H1 (cell line): Measurements from ENCODE around the gene FNDC1. TPM values are rescaled to one million over a fixed set of nuclear protein-coding genes. Genes with fewer than 3 reads are reported as not detected.

ENCODE experiments used
- CTCF ChIA-PET: fragments of 300-600 bp; sonication (Branson Sonifier 250); formaldehyde crosslinking; loops from one replicate; lab custom pipeline; 2021; ENCODE audit not compliant: partially characterized antibody; lab: Charles Lee
- POLR2A ChIA-PET: fragments of 300-600 bp; sonication (Branson Sonifier 250); formaldehyde crosslinking; loops from one replicate; lab custom pipeline; 2021; ENCODE audit warnings: inconsistent platforms; ENCODE audit not compliant: partially characterized antibody; lab: Charles Lee
- DNase-seq, 2 experiments: peaks; one replicate each; pipeline versions ENCODE4 v3.0.0 to v3.0.0-alpha.2; 2010 to 2022; ENCODE audit warnings: low spot score in 2 of 2, low read depth in 1 of 2, mixed read lengths in 1 of 2
- FAIRE-seq: peaks from 2 replicates; lab custom pipeline; 2011; peaks lifted over from hg19 to GRCh38; lab: Jason Lieb, UNC
- H2AFZ ChIP-seq: 2 replicates; pipeline ENCODE4 v1.8.1; 2012; ENCODE audit warnings: low read length, inconsistent platforms
- H2AK5ac ChIP-seq: 2 replicates; pipeline ENCODE4 v1.6.1; 2013; ENCODE audit warnings: low read depth, low read length
- H2BK120ac ChIP-seq: replicated peaks from 2 replicates; pipeline ENCODE3; 2013; ENCODE audit warnings: low read depth, low read length, inconsistent platforms
- H2BK12ac ChIP-seq: 2 replicates; pipeline ENCODE4 v1.6.1; 2013; ENCODE audit warnings: low read depth, low read length
- H2BK15ac ChIP-seq: 2 replicates; pipeline ENCODE4 v1.6.1; 2013; ENCODE audit warnings: low read length
- H2BK20ac ChIP-seq: 2 replicates; pipeline ENCODE4 v1.6.1; 2013; ENCODE audit warnings: low read length
- H2BK5ac ChIP-seq: 2 replicates; pipeline ENCODE4 v1.6.1; 2013; ENCODE audit warnings: low read depth, low read length
- H3K14ac ChIP-seq: 2 replicates; pipeline ENCODE4 v1.6.1; 2013; ENCODE audit warnings: inconsistent platforms; ENCODE audit not compliant: insufficient read length
- H3K18ac ChIP-seq: 2 replicates; pipeline ENCODE4 v1.6.1; 2013; ENCODE audit warnings: low read length; ENCODE audit errors: extremely low read depth
- H3K23ac ChIP-seq: 2 replicates; pipeline ENCODE4 v1.6.1; 2013; ENCODE audit warnings: inconsistent platforms; ENCODE audit not compliant: insufficient read length
- H3K23me2 ChIP-seq: 2 replicates; pipeline ENCODE4 v1.6.1; 2013; ENCODE audit warnings: low read depth, low read length
- H3K27ac ChIP-seq: 2 replicates; pipeline ENCODE4 v1.6.1; 2011; ENCODE audit warnings: low read depth, low read length, inconsistent platforms
- H3K27me3 ChIP-seq, 4 experiments: replicated peaks in 1 of 4; 1 replicate in 1 of 4; 2 replicates in 3 of 4; pipeline versions ENCODE4 v1.6.1 to v1.8.1; 2011 to 2013; ENCODE audit warnings: low read length in 3 of 4, mild to moderate bottlenecking in 3 of 4, inconsistent platforms in 2 of 4, mixed read lengths in 2 of 4, moderate library complexity in 1 of 4; ENCODE audit not compliant: control insufficient read depth in 3 of 4, insufficient read depth in 3 of 4; ENCODE audit errors: extremely low read depth in 1 of 4
- H3K36me3 ChIP-seq, 4 experiments: 2 replicates each; pipeline versions ENCODE4 v1.6.1 to v1.8.1; 2011 to 2013; ENCODE audit warnings: mild to moderate bottlenecking in 4 of 4, low read length in 3 of 4, moderate library complexity in 2 of 4, control low read depth in 1 of 4, inconsistent platforms in 1 of 4; ENCODE audit not compliant: insufficient read depth in 4 of 4, control insufficient read depth in 2 of 4
- H3K4ac ChIP-seq: replicated peaks from 2 replicates; pipeline ENCODE3; 2013; ENCODE audit warnings: low read length, low read depth, mixed read lengths, inconsistent platforms; ENCODE audit not compliant: insufficient read length
- H3K4me1 ChIP-seq, 4 experiments: replicated peaks in 1 of 4; 1 replicate in 1 of 4; 2 replicates in 3 of 4; pipeline versions ENCODE4 v1.6.1 to v1.8.1; 2011 to 2013; ENCODE audit warnings: low read length in 3 of 4, inconsistent platforms in 2 of 4, mixed read lengths in 1 of 4; ENCODE audit not compliant: insufficient read depth in 4 of 4, control insufficient read depth in 3 of 4
- H3K4me2 ChIP-seq, 2 experiments: 2 replicates each; pipeline versions ENCODE4 v1.6.1 to v1.8.1; 2011 to 2013; ENCODE audit warnings: low read depth in 2 of 2, low read length in 2 of 2, control low read depth in 1 of 2, inconsistent platforms in 1 of 2, mild to moderate bottlenecking in 1 of 2; ENCODE audit not compliant: insufficient read depth in 1 of 2
- H3K4me3 ChIP-seq, 4 experiments: fragments of 200-600, 300-600 bp in 1 of 4; sonication (generic), shearing (Covaris generic), sonication (Bioruptor Twin) in 1 of 4; 2 replicates each; pipeline versions ENCODE4 v1.5.1 to v1.8.1; 2011 to 2016; ENCODE audit warnings: low read length in 4 of 4, low read depth in 3 of 4, control low read depth in 2 of 4, inconsistent platforms in 2 of 4, mild to moderate bottlenecking in 2 of 4, mixed read lengths in 1 of 4, moderate library complexity in 1 of 4; ENCODE audit not compliant: insufficient read depth in 2 of 4; ENCODE audit errors: extremely low read depth in 1 of 4
- H3K56ac ChIP-seq: replicated peaks from 2 replicates; pipeline ENCODE3; 2013; ENCODE audit warnings: low read depth, mild to moderate bottlenecking, mixed read lengths, low read length, inconsistent platforms; ENCODE audit not compliant: insufficient read length
- H3K79me1 ChIP-seq: 2 replicates; pipeline ENCODE4 v1.6.1; 2013; ENCODE audit warnings: low read depth, low read length, control low read depth
- H3K79me2 ChIP-seq, 2 experiments: 2 replicates each; pipeline versions ENCODE4 v1.6.1 to v1.8.1; 2012 to 2013; ENCODE audit warnings: low read length in 2 of 2, mild to moderate bottlenecking in 2 of 2, inconsistent platforms in 1 of 2; ENCODE audit not compliant: insufficient read depth in 2 of 2, control insufficient read depth in 1 of 2
- H3K9ac ChIP-seq, 4 experiments: replicated peaks in 1 of 4; 1 replicate in 1 of 4; 2 replicates in 3 of 4; pipeline versions ENCODE4 v1.6.1 to v1.8.1; 2011 to 2013; ENCODE audit warnings: low read depth in 3 of 4, low read length in 3 of 4, control low read depth in 2 of 4, mild to moderate bottlenecking in 2 of 4, moderate library complexity in 2 of 4, inconsistent platforms in 1 of 4; ENCODE audit errors: extremely low read depth in 1 of 4
- H3K9me3 ChIP-seq, 2 experiments: 2 replicates each; pipeline versions ENCODE4 v1.6.1 to v1.8.1; 2012 to 2013; ENCODE audit warnings: mild to moderate bottlenecking in 2 of 2, moderate library complexity in 2 of 2, control low read depth in 1 of 2, inconsistent platforms in 1 of 2, low read depth in 1 of 2, low read length in 1 of 2, mixed read lengths in 1 of 2; ENCODE audit not compliant: insufficient read depth in 2 of 2
- H4K20me1 ChIP-seq, 2 experiments: replicated peaks in 1 of 2; 2 replicates each; pipeline versions ENCODE3 to v1.8.1; 2011 to 2013; ENCODE audit warnings: inconsistent platforms in 2 of 2, low read length in 2 of 2, mild to moderate bottlenecking in 1 of 2; ENCODE audit not compliant: insufficient read depth in 2 of 2, control insufficient read depth in 1 of 2
- H4K5ac ChIP-seq: 2 replicates; pipeline ENCODE4 v1.6.1; 2013; ENCODE audit warnings: low read length, low read depth, mixed read lengths, inconsistent platforms; ENCODE audit not compliant: insufficient read length
- H4K8ac ChIP-seq: 2 replicates; pipeline ENCODE4 v1.8.0; 2013; ENCODE audit warnings: mild to moderate bottlenecking, moderate library complexity, low read length, inconsistent platforms; ENCODE audit not compliant: insufficient read depth; ENCODE audit errors: extremely low read depth
- H4K91ac ChIP-seq: replicated peaks from 2 replicates; pipeline ENCODE3; 2013; ENCODE audit warnings: low read length, mixed read lengths, inconsistent platforms; ENCODE audit not compliant: insufficient read length
- CTCF ChIP-seq, 3 experiments: IDR thresholded peaks; 1 replicate in 2 of 3; 2 replicates in 1 of 3; pipeline versions ENCODE4 v1.5.1 to v1.6.1; 2011; ENCODE audit warnings: low read length in 3 of 3, mild to moderate bottlenecking in 3 of 3, inconsistent platforms in 2 of 3, low read depth in 1 of 3, moderate library complexity in 1 of 3; ENCODE audit not compliant: insufficient read depth in 1 of 3; ENCODE audit errors: control extremely low read depth in 1 of 3
- JUND ChIP-seq: IDR thresholded peaks from 2 replicates; pipeline ENCODE4 v1.6.1; 2011; ENCODE audit warnings: mild to moderate bottlenecking, improper control_type of control experiment, low read length
- NRF1 ChIP-seq: IDR thresholded peaks from 2 replicates; pipeline ENCODE4 v1.6.1; 2011; ENCODE audit warnings: mild to moderate bottlenecking, low read depth, low read length, improper control_type of control experiment
- RNF2 ChIP-seq: fragments of 200-900, 300-1000 bp; sonication (generic); IDR thresholded peaks from 2 replicates; pipeline ENCODE4 v1.7.1; 2016; ENCODE audit warnings: borderline replicate concordance, low read depth, mild to moderate bottlenecking, antibody characterized with exemption, low read length; ENCODE audit not compliant: poor library complexity, severe bottlenecking; ENCODE audit errors: missing control alignments
- WGBS, 2 experiments: shearing (Covaris generic) in 1 of 2; methylation state at CpG; one replicate each; pipeline versions ENCODE4 v1.1.6 to v1.1.7; 2013 to 2015; ENCODE audit warnings: low lambda C conversion rate in 2 of 2, mixed read lengths in 2 of 2, inconsistent platforms in 1 of 2, low coverage in 1 of 2, missing lambda C conversion rate in 1 of 2; ENCODE audit not compliant: insufficient replicate concordance in 2 of 2, insufficient coverage in 1 of 2, insufficient read length in 1 of 2; ENCODE audit errors: extremely low coverage in 1 of 2, missing lambda C conversion rate in 1 of 2; 5-methylcytosine and 5-hydroxymethylcytosine counted together
- polyA plus RNA-seq, 7 experiments: library from polyadenylated mRNA; depleted of rRNA in 3 of 7; stranded (reverse) in 5 of 7; unstranded in 2 of 7; fragments of >200 nt in 5 of 7; fragments of 200-250 nt in 2 of 7; gene quantifications; 1 replicate in 5 of 7; 2 replicates in 1 of 7; 4 replicates in 1 of 7; pipeline versions ENCODE4 v1.2.1 to v1.2.3, GENCODE V29; 2011 to 2013; ENCODE audit warnings: missing spikeins in 2 of 7, mixed read lengths in 2 of 7
- total RNA-seq: library from RNA; stranded (reverse); fragmentation: NEBNext Ultra II Directional; extraction: Animal tissue kit (Norgen Biotek cat#: 25700); gene quantifications from 2 replicates; pipeline ENCODE4 v1.2.1, GENCODE V29; 2021

Gene FNDC1
- total and polyA plus RNA-seq, 2 of the 8 experiments (the other 6 are each of a cell fraction or from before 2014, with no cell fraction given), result 0.06 to 0.30 TPM

GRCh38 chr6:159271257-159271656 is 102.1 kb downstream of the FNDC1 start:
- Histone ChIP-seq H3K27me3 (no peaks in the 10 kb centered on the region; a peak in 1 of 7 replicates), H2BK20ac (no peak overlapping the region), H2AFZ (no peak overlapping the region), H3K14ac (no peak overlapping the region), H2BK15ac (no peak overlapping the region), H3K18ac (no peak overlapping the region), H2BK120ac (no peak overlapping the region), H3K23ac (no peak overlapping the region), H3K56ac (no peak overlapping the region), H3K36me3 (no peaks in the 10 kb centered on the region), H3K79me2 (no peaks in the 10 kb centered on the region), H3K4me3 (no peak overlapping the region), H3K4me2 (no peak overlapping the region), H3K9me3 (peaks cover 62 to 78% of the 10 kb centered on the region in 2 experiments), H3K79me1 (no peaks in the 10 kb centered on the region), H3K9ac (no peak overlapping the region), H3K4ac (no peak overlapping the region), H4K20me1 (no peaks in the 10 kb centered on the region)
- ChIA-PET CTCF (no interaction called here), POLR2A (no interaction called here)
- DNase-seq (no peak), FAIRE-seq (no peak)
- 75% methylated on average over 10 of the region's 10 CpGs; no CpG with 5 or more reads in 1 of the 2 experiments for WGBS, 2 experiments
- TF ChIP-seq CTCF (IDR thresholded peaks at IDR 0.05; ENCODE audit: control extremely low read depth in 1 of 3, insufficient read depth in 1 of 3, low read depth in 1 of 3, low read length in 3 of 3), result no peak
- no peak for TF ChIP-seq JUND
- no peak for TF ChIP-seq NRF1
- TF ChIP-seq RNF2, result no peak
- TF ChIP-seq, all 59 proteins: peak for 0
- no peak overlapping the region for H2AK5ac ChIP-seq
- H4K8ac ChIP-seq, result no peak overlapping the region
- H2BK5ac ChIP-seq, result no peak overlapping the region
- H2BK12ac ChIP-seq, result no peak overlapping the region
- H3K4me1 ChIP-seq, result no peaks in the 10 kb centered on the region
- H4K91ac ChIP-seq, result no peak overlapping the region
- no peak overlapping the region for H3K27ac ChIP-seq
- no peaks in the 10 kb centered on the region; the same call in 1 of the 2 replicates for H3K23me2 ChIP-seq
- no peak overlapping the region for H4K5ac ChIP-seq
